ENCODE data around the gene STK24. TPM values are rescaled to one million over a fixed set of nuclear protein-coding genes. Genes with fewer than 3 reads are reported as not detected.

Gene STK24
- total RNA-seq, 2 experiments from 2014 or later: 60.4 to 88.7 TPM

- Histone ChIP-seq H2AFZ (ENCODE audit: low read length) (no peak overlapping the region), H3K9me3 (ENCODE audit: low read length) (no peaks in the 10 kb centered on the region), H4K20me1 (ENCODE audit: insufficient read depth, low read length) (peaks cover 29% of the 10 kb centered on the region), H3K36me3 (ENCODE audit: insufficient read depth, low read length) (peaks cover 9% of the 10 kb centered on the region), H3K4me3 (ENCODE audit: low read depth, low read length, poor library complexity, severe bottlenecking) (no peak overlapping the region), H3K4me2 (ENCODE audit: low read length) (no peak overlapping the region), H3K27ac (ENCODE audit: low read depth, low read length, poor library complexity, severe bottlenecking) (no peak overlapping the region), H3K4me1 (ENCODE audit: insufficient read depth, low read length, poor library complexity, severe bottlenecking) (peaks cover 24% of the 10 kb centered on the region), H3K79me2 (ENCODE audit: insufficient read depth, low read depth, low read length) (peaks cover 90% of the 10 kb centered on the region), H3K9me2 (ENCODE audit: insufficient read depth, low read length) (no peaks in the 10 kb centered on the region)
- POLR2A ChIA-PET: interaction anchor here (0.6 kb wide), 2 partner anchors 53 to 600 kb away, joined by 3 to 4 read pairs; no protein-coding TSS in a partner anchor
- no peak for DNase-seq (ENCODE audit: low spot score)
- no TSS peak for BruUV-seq (replicated peaks)
- intact Hi-C loops (cut with micrococcal nuclease; ENCODE audit: unreplicated experiment): no loop called here
- CTCF ChIA-PET (ENCODE audit: unreplicated experiment): no interaction called here
- TF ChIP-seq CTCF (conservative IDR thresholded peaks at IDR 0.05; ENCODE audit: low read length): no peak
- no peak for TF ChIP-seq EZH2phosphoT487 (IDR thresholded peaks at IDR 0.05; ENCODE audit: borderline replicate concordance, low read depth, low read length)
Measured at GRCh38 chr13:98544104-98544710, 32.7 kb downstream of the STK24 start.

GRCh38 chr13:98543378-98544103, 33.4 kb downstream of the STK24 start:
- ChIA-PET CTCF (ENCODE audit: unreplicated experiment) (no interaction called here), POLR2A (interaction anchor here (0.6 kb wide), 1 partner anchor 52 kb away, joined by 4 read pairs; no protein-coding TSS in a partner anchor)
- H3K4me3 ChIP-seq (ENCODE audit: low read depth, low read length, poor library complexity, severe bottlenecking): no peak overlapping the region
- no TSS peak for BruUV-seq (replicated peaks)
- H3K9me3 ChIP-seq (ENCODE audit: low read length): no peaks in the 10 kb centered on the region
- no peak overlapping the region for H3K27ac ChIP-seq (ENCODE audit: low read depth, low read length, poor library complexity, severe bottlenecking)
- H4K20me1 ChIP-seq (ENCODE audit: insufficient read depth, low read length): peaks cover 29% of the 10 kb centered on the region
- peaks cover 91% of the 10 kb centered on the region for H3K79me2 ChIP-seq (ENCODE audit: insufficient read depth, low read depth, low read length)
- peaks cover 24% of the 10 kb centered on the region for H3K4me1 ChIP-seq (ENCODE audit: insufficient read depth, low read length, poor library complexity, severe bottlenecking)
- peak overlapping the region; percentile 20; the same call in 1 of the 2 replicates for H3K4me2 ChIP-seq (ENCODE audit: low read length)
- intact Hi-C loops (cut with micrococcal nuclease; ENCODE audit: unreplicated experiment): no loop called here
- H2AFZ ChIP-seq (ENCODE audit: low read length): no peak overlapping the region
- H3K36me3 ChIP-seq (ENCODE audit: insufficient read depth, low read length): peaks cover 8% of the 10 kb centered on the region; the same call in 1 of the 2 replicates
- TF ChIP-seq EZH2phosphoT487 (IDR thresholded peaks at IDR 0.05; ENCODE audit: borderline replicate concordance, low read depth, low read length) (no peak), CTCF (conservative IDR thresholded peaks at IDR 0.05; ENCODE audit: low read length) (no peak)
- H3K9me2 ChIP-seq (ENCODE audit: insufficient read depth, low read length): no peaks in the 10 kb centered on the region
- no peak for DNase-seq (ENCODE audit: low spot score)

All from OCI-LY7 (cell line).